Muscle of back (tissue), 11 donors: ENCODE data around the gene MUS81. TPM values are rescaled to one million over a fixed set of nuclear protein-coding genes. Genes with fewer than 3 reads are reported as not detected.

Experiments used
- DNase-seq, 3 donors: peaks; one replicate each; pipeline versions ENCODE4 v3.0.0 to v3.0.0-alpha.2; 2013
- polyA plus RNA-seq, 10 donors: library from polyadenylated mRNA; unstranded; fragments of 120-200 nt; gene quantifications; one replicate each; pipeline ENCODE4 v1.2.1, GENCODE V29; 2013; ENCODE audit not compliant: insufficient read length in 10 of 10

The MUS81 gene
- polyA plus RNA-seq, 10 donors = 31.7 to 60.8 (median 41.9) TPM

DNA sequence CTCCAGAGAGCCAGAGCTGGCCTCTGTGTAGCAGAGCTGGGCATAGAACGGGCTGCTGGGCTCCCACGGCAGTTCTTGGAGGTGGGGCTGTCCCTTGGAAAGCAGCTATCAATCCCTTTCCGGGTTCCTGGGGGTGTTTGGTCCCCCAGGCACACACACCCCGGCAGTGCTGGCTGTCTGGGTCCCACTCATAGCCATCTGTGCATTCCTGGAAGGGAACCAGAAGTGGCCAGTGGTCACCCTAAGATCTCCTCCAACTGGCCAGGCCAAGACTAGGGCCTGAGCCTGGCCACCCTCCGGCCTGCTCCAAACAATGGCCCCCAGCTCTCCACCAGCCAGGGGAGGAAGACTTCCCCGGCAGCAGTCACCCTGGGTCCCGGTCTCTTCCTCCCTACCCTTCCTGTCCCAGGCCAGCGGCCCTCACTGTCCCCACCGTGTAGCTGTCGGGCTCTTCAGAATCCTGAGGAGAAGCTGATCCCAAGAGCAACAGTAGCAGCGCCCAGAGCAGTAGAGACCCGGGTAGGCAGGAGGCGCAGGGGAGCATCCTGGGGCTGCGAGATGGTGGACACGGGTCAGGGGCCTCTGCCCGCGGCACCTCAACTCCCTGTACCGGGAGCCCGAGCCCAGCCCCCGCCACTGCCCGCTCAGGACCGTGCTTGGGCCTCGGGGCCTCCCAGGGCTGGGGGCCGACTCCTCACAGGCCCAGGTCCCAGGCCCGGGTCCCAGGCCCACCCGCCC, 11.7 kb downstream of the MUS81 start:
- DNase-seq = peak in 1 of 3 donors; percentile 74

DNA sequence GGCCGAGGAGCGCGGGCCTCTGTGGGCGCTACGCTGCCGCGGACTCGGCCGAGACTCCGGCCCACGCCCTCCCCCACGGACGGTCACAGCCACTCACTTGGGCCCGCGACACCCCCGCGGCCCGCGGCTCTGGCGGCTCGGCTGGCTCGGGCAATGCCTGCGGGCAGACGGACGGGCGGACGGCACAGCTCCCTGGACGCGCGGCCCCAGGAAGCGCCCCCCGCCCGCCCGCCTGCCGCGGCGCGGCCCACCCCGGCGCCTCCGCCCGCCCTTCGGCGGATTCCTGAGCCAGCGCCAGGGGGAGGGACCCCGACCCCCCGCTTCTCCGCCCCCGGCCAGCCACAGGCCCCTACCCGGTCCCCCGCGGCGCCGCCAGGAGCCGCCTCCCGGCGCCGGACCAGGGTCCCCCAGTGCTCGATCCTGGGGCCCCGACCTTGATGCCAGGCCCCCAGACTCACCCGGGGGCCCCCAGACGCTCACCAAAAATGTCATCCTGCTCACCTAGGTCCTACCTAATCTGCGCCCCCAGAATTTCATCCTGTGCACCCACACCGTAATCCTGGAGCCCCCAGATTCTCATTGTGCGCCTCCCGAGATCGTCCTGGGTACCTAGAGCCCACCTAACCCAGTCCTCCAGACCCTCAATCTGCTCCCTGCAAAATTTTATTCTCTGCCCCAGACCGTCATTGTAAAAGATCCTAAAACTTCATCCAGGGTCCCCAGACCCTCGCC, 12.5 kb downstream of the MUS81 start, which contains the start of gene EFEMP2:
Gene EFEMP2, minus strand, starts transcription at position 215 of the 732 bp plus-strand sequence. CDS start 446 bp downstream, outside the sequence.
- peak; percentile 50 to 87 (median 82) for DNase-seq

DNA sequence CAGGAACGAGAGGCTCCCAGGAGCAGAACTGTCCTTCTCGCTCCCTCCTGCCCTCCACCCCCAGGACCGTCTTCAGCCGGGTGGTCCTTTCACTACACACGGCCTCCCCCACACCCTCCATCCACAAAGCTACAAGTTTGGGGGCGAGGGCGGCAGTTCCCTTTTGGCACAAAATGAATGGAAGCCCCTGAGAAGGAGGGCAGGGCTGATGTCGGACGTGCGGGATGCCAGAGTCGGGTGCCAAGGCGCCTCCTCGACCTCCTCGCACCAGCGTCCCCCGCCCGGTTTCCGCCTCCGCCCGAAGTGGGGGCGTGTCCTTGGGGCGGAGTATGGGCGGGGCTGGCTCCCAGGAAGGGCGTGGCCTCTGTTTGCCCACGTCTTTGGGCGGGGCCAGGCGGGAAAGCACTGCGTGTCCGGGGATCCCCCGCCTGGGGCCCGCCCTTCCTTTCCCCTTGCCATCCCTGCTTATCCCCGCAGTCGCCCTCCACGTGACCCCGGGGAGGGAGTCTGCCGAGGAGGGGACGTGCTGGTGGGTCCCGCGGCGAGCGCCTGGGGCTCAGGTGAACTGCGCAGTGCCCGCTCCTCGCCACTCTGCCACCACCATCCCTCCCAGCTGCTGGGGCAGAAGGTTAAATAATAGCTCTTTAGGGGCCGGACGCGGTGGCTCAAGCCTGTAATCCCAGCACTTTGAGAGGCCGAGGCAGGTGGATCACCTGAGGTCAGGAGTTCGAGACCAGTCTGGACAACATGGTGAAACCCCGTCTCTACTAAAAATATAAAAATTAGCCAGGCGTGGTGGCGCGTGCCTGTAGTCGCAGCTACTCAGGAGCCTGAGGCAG, 13.3 kb downstream of the MUS81 start:
- peak; percentile 91 to 96 (median 94) for DNase-seq

DNA sequence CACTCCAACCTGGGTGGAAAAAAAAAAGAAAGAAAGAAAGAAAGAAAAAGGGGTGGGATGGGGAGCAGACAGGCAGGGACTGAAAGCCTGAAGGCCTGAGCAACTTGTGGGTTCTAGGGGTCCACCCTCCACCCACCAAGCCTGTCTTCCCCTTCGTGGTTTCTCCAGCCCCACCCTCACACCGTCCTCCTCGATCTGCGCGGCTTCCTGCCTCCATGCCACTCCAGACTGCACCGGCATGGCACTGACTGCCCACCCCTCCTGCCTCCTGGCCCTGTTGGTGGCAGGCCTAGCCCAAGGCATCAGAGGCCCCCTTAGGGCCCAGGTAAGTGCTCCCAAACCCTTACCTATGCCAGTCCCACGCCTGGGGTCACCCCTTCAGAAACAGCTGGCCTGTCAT, 19.4 kb downstream of the MUS81 start, which contains the start of gene CTSW:
Gene CTSW, plus strand, starts transcription at position 221 of the 400 bp plus-strand sequence. Its CDS starts 18 bp downstream, at position 239.
- DNase-seq = no peak

GRCh38 chr11:65880027-65880426, 19.8 kb downstream of the MUS81 start:
- DNase-seq = no peak

GRCh38 chr11:65880844-65881421, 20.7 kb downstream of the MUS81 start:
- DNase-seq = no peak

DNA sequence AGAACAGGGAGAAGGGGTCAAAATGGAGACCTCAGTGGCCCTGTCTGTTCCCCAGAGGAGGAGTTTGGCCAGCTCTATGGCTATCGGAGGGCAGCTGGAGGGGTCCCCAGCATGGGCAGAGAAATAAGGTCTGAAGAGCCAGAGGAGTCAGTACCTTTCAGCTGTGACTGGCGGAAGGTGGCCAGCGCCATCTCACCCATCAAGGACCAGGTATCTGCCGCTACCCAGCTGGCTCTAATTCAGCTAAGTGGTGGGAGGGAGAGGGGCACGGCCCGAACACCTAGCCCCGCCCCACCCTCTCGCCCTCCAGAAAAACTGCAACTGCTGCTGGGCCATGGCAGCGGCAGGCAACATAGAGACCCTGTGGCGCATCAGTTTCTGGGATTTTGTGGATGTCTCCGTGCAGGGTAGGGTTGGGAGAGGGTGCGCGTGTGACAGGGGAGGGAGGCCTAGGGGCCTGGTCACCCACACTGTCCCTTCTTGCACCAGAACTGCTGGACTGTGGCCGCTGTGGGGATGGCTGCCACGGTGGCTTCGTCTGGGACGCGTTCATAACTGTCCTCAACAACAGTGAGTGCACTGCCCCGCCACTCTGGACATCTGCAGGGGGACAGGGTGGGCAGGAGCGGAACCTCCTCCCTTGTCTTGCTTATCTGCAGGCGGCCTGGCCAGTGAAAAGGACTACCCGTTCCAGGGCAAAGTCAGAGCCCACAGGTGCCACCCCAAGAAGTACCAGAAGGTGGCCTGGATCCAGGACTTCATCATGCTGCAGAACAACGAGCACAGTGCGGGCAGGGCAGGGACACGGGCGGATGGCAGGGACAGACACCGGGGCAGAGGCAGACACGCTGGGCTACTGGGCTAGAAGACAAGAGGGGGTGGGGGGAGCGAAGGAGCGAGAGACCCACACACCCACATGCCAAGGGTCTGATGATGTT, 22.2 kb downstream of the MUS81 start:
- no peak for DNase-seq

- no peak for DNase-seq
Measured at GRCh38 chr11:65883058-65883761, 23.0 kb downstream of the MUS81 start.

DNA sequence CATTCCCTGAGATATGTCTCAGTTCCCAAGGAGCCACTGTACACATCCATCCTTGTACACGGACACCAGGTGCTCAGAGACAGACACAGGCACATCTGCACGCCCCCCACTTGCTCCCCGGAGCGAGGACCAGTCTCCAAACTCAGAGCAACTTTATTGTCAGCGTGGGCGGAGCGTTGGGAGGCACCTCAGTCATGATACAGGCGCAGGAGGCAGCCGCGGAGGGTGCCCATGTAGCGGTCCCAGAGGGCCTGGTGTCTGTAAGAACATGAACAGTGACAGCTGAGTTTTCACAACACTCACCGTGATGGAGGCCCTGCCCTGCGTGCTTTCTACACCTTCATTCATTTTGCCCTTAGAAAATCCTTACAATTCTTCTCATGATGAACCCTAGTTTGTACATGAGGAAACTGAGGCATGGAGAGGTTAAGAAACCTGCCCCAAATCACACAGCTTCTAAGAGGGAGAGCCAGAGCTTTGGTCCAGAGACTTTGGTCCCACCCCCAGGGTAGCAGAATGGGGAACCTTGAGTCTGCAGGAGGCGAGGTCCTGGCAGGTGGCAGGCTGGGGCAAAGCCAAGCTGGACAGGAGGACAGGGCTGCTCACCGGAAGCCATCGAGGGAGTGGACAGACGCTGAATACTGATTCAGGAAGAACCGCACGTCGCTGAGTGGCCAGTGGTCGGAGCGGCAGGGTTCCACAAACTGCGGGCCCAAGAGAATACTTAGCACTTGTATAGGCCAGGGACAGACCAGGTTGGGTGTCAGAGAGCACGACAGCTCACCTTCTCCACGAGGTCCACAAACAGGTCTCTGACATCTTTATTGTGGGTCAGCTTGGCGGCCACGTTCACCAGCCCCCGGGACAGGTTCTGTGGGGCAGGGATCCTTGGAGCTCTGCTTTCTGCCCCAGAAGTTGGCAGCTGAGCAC, 23.8 kb downstream of the MUS81 start:
- DNase-seq = no peak

DNA sequence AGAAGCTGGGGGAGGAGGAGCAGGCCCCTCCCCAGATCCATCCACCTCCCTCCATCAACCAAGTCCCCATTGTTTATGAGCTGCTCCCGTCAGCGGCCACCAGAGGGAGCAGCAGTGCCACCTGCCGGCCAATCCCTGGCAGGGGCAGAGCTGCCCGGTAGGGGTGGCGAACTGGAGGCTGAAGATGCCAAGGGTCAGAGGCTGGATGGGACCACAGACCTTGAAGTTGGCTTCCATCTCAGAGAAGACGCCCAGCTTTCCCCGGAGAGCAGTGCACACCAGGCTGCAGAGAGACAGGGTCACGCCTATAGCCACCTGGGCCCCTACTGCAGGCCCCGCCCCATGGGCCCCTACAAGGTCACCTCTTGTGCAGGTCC, 24.5 kb downstream of the MUS81 start:
- peak in 2 of 3 donors; percentile 74 to 81 for DNase-seq

DNA sequence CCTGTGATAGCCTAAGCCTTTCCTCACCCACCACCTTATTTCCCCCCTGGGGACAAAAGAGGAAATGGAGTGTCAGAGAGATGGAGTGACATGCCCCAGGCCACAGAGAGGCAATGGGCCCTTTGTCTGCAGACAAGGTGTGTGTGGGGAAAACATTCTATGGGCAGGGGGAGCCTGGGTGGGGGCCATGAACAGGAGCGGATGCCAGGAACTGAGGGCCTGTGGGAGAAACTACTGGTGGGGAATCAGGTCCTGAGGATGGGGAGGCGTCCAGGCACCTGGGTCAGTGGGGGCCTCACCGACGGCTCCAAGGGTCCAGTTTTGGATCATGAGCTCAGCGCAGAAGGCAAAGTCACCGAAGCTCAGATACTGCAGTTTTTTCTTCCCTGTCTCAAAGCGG, 25.0 kb downstream of the MUS81 start:
- DNase-seq = no peak

GRCh38 chr11:65885808-65886536, 25.7 kb downstream of the MUS81 start:
- no peak for DNase-seq

- no peak for DNase-seq
Measured at GRCh38 chr11:65886826-65887722, 26.8 kb downstream of the MUS81 start.

- DNase-seq = no peak
Measured at GRCh38 chr11:65887723-65888162, 27.5 kb downstream of the MUS81 start.

DNA sequence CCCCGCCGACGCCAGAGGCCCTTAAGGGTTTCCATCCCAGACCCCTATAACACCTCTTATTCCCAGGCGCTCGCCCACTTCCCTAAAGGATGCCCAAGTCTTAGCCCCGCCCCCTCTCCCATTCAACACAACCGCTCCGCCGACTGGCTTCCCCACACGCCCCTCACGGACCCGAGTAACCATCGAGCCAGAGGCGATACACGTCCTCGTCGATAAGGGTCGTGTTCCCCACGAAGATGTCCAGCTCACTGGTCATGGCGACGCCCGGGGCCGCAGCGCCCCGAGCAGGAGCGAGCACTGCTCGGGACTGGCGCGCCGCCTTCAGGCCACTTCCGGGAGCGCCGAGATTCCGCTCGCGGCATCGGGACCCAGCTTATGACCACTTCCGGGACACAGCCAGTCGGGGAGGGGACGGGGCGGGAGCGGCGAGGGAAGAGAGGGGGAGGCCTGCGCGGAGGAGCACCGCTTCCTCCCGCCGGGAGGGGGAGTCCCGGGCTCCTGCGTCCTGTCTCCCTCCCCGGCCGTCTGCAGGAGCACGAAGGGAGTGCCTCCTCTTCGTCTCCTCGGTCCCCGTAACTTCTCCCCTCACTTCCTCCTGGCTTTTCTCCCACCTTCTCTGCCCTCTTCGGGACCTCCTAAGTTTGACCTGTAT, 28.1 kb downstream of the MUS81 start, which contains the start of gene FIBP:
Gene FIBP, minus strand, starts transcription at position 309 of the 652 bp plus-strand sequence. Its CDS starts 53 bp downstream, at position 256.
- DNase-seq = peak; percentile 97 to 99 (median 98)
